ENCODE measurements around the gene CPNE4. TPM values are rescaled to one million over a fixed set of nuclear protein-coding genes. Genes with fewer than 3 reads are reported as not detected.

CPNE4 gene
- total RNA-seq, 1 experiment from 2014 or later: 1.9 TPM

- Mint-ChIP-seq H3K9me3 (peaks cover under 1% of the 10 kb centered on the region in 2 experiments; a peak in 4 of 5 replicates), H3K4me1 (peaks cover 19 to 20% of the 10 kb centered on the region in 2 experiments), H3K27ac (peak overlapping the region; percentile 32 to 87 (median 64); a peak in 3 of 7 replicates), H3K4me3 (no peak overlapping the region), H3K27me3 (ENCODE audit: low read depth) (no peaks in the 10 kb centered on the region), H3K36me3 (ENCODE audit: insufficient read depth in 1 of 3, low read depth in 3 of 3) (peaks cover 0 to under 1% (median 0%) of the 10 kb centered on the region in 3 experiments; a peak in 1 of 7 replicates)
- Histone ChIP-seq H2AK5ac (ENCODE audit: insufficient read length, low read length) (no peak overlapping the region), H2BK20ac (ENCODE audit: low read depth, low read length, poor library complexity, severe bottlenecking) (no peak overlapping the region), H3K23me2 (ENCODE audit: insufficient read length, low read depth, low read length, poor library complexity, severe bottlenecking) (no peaks in the 10 kb centered on the region), H3K18ac (ENCODE audit: insufficient read length, low read depth, low read length) (no peak overlapping the region), H4K91ac (ENCODE audit: insufficient read length, low read depth, low read length) (no peak overlapping the region), H3K27me3 (ENCODE audit: insufficient read depth, low read length) (no peaks in the 10 kb centered on the region), H3K79me1 (ENCODE audit: insufficient read depth, low read depth, low read length, poor library complexity, severe bottlenecking) (no peaks in the 10 kb centered on the region), H4K5ac (ENCODE audit: insufficient read length, low read depth, low read length) (no peak overlapping the region), H3K4me2 (ENCODE audit: insufficient read depth, insufficient read length, low read length) (no peak overlapping the region), H3K79me2 (ENCODE audit: insufficient read depth, low read length) (no peaks in the 10 kb centered on the region), H4K8ac (replicated peaks; ENCODE audit: insufficient read length, low read depth, low read length) (no peak overlapping the region), H2BK5ac (ENCODE audit: insufficient read length, low read length) (no peak overlapping the region), H3K4me1 (ENCODE audit: insufficient read depth, low read length) (no peaks in the 10 kb centered on the region), H3K4ac (ENCODE audit: low read depth, low read length) (no peak overlapping the region), H3T11ph (ENCODE audit: low read length) (no peak overlapping the region), H3K9me3 (ENCODE audit: control insufficient read depth, low read depth, low read length) (no peaks in the 10 kb centered on the region), H3K56ac (ENCODE audit: insufficient read length, low read depth, low read length) (no peak overlapping the region), H4K20me1 (ENCODE audit: control insufficient read depth, insufficient read depth, insufficient read length) (no peaks in the 10 kb centered on the region), H2BK15ac (ENCODE audit: low read depth, low read length) (no peak overlapping the region), H2BK12ac (ENCODE audit: insufficient read length, low read depth, low read length) (no peak overlapping the region), H3K14ac (ENCODE audit: insufficient read depth, low read length) (no peak overlapping the region), H3K9ac (ENCODE audit: extremely low read depth, insufficient read length, low read length) (no peak overlapping the region), H3K23ac (ENCODE audit: insufficient read length, low read depth, low read length) (no peak overlapping the region), H3K27ac (ENCODE audit: insufficient read length, low read depth, low read length) (no peak overlapping the region), H2BK120ac (ENCODE audit: low read depth, low read length, poor library complexity, severe bottlenecking) (no peak overlapping the region), H2AFZ (ENCODE audit: low read length) (no peak overlapping the region)
- WGBS (ENCODE audit: extremely low coverage, insufficient read length, low lambda C conversion rate): no CpG with 5 or more reads among the region's 4 CpGs
- no peak for DNase-seq
- TF ChIP-seq CTCF (conservative IDR thresholded peaks at IDR 0.05): no peak
Measured at GRCh38 chr3:131972550-131972949, 62.3 kb downstream of the CPNE4 start.
